Adipocyte (in vitro differentiated cells): ENCODE measurements around the gene MED27.

Experiments used
- DNase-seq: peaks from one replicate; pipeline ENCODE4 v3.0.0-alpha.2; 2015; ENCODE audit warnings: low read depth
- H3K27me3 ChIP-seq: replicated peaks from 2 replicates; pipeline ENCODE4 v1.7.0; 2013; ENCODE audit warnings: mild to moderate bottlenecking, low read length, moderate library complexity; ENCODE audit not compliant: control insufficient read depth, insufficient read depth
- H3K36me3 ChIP-seq: 2 replicates; pipeline ENCODE4 v1.7.0; 2013; ENCODE audit warnings: low read length, mild to moderate bottlenecking, moderate library complexity; ENCODE audit not compliant: control insufficient read depth, insufficient read depth, severe bottlenecking
- H3K4me1 ChIP-seq: 2 replicates; pipeline ENCODE4 v1.7.0; 2013; ENCODE audit warnings: mild to moderate bottlenecking, low read length, moderate library complexity; ENCODE audit not compliant: control insufficient read depth, insufficient read depth
- H3K4me3 ChIP-seq: 2 replicates; pipeline ENCODE4 v1.7.0; 2013; ENCODE audit warnings: mild to moderate bottlenecking, low read length, moderate library complexity
- H3K9ac ChIP-seq: 2 replicates; pipeline ENCODE4 v1.7.0; 2013; ENCODE audit warnings: mild to moderate bottlenecking, low read length, moderate library complexity
- H3K9me3 ChIP-seq: 2 replicates; pipeline ENCODE4 v1.7.0; 2013; ENCODE audit warnings: mild to moderate bottlenecking, low read length, moderate library complexity; ENCODE audit not compliant: control insufficient read depth

The MED27 gene, protein sequence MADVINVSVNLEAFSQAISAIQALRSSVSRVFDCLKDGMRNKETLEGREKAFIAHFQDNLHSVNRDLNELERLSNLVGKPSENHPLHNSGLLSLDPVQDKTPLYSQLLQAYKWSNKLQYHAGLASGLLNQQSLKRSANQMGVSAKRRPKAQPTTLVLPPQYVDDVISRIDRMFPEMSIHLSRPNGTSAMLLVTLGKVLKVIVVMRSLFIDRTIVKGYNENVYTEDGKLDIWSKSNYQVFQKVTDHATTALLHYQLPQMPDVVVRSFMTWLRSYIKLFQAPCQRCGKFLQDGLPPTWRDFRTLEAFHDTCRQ

DNA sequence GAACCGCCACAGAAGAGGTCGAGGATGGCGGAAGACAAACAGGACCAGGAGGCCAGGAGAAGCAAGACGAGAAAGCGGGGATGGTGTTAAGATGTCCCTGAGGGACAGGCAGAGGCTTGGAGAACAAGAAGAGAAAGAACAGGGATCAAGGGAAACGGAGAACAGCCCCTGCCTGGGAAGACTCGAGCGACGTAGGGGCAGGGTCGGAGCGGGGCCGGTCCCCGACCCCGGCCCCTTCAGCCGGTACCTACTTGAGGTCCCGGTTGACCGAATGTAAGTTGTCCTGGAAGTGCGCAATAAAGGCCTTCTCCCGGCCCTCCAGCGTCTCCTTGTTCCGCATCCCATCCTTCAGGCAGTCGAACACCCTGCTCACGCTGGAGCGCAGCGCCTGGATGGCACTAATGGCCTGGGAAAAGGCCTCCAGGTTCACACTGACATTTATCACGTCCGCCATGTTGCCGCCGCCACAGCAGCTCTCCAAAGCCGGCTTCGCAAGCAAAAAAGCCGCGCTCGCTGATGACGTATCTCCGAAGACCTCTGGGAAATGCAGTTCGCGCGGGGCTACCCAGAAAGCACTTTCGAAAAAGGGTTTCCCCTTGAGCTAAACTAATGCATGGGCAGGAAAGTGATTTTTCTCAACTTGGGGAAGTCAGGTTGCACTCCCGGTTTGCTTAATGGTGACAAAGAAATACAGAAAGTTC lies at the start of gene MED27:
Gene MED27, minus strand, starts transcription at position 477 of the 701 bp plus-strand sequence. Its CDS starts 23 bp downstream, at position 454.
- Histone ChIP-seq H3K9ac (peak within 1 kb of the TSS; percentile 91), H3K4me1 (peaks cover 21% of the 10 kb centered on the region), H3K27me3 (peaks cover 4% of the 10 kb centered on the region), H3K4me3 (peak within 1 kb of the TSS; percentile 99), H3K36me3 (peaks cover 20% of the 10 kb centered on the region), H3K9me3 (no peaks in the 10 kb centered on the region)
- DNase-seq = peak; percentile 98

DNA sequence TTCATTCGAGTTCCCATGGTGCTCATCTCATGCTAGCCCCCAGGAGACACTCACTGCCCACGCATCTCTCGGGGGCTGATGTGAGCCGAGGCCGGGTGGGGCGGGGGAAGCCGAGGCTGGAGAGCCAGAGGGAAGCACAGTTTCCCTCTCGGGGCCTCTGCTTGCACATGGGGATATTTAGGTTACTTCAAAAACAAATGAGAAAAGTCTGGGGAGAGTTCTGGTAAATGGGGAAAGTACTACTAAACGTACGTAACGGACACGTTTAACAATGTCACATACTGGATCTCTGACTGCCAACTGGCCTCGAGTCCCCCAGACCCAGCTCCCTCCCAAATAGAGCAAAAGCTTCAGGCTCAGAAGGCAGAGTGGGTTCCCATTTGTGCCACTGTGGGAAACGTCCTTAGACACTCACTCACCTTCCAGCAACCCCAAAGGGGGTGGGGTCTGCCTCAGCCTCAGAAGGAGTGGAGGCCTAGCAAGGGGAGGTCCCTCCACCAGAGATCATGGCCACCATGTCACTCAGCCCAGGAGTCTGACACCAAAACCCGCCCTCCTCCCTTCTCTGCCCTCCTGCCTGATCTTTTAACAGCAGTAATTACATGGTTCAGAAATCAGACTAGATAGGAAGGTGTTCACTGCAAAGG lies 48.3 kb upstream of the MED27 start:
- Histone ChIP-seq H3K9ac (no peak overlapping the region), H3K27me3 (peaks cover 85% of the 10 kb centered on the region), H3K36me3 (no peaks in the 10 kb centered on the region), H3K4me3 (no peak overlapping the region), H3K9me3 (no peaks in the 10 kb centered on the region), H3K4me1 (no peaks in the 10 kb centered on the region)
- DNase-seq = no peak

DNA sequence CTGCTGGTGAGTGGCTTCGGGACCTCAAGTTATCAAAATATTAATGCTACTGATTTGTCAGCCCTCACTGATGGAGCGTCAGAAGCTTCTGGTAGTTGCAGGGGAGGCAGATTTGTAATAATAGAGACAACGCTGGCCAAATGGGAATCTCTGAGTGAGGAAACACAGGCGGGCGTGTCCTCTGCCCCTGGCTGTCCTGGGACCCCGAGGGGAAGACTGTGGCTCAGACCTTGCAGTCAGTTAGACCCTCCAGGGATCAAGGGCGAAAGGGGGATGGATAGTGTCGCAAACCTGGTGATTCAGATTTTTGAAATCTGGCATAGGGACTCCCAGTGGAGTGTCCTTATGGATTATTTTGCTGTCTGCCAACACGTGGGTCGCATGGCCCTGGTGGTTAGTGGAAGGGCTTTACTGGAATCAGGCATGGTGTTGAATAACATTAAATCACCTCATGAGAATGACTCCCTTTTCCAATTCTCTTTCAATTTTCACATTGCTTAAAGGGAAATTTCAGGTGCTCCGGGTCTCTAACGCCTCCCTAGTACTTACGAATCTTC lies 47.1 kb upstream of the MED27 start:
- H3K9me3 ChIP-seq = no peaks in the 10 kb centered on the region
- no peak overlapping the region for H3K9ac ChIP-seq
- DNase-seq = no peak
- H3K4me3 ChIP-seq = no peak overlapping the region
- peaks cover 91% of the 10 kb centered on the region for H3K27me3 ChIP-seq
- H3K36me3 ChIP-seq = no peaks in the 10 kb centered on the region
- H3K4me1 ChIP-seq = no peaks in the 10 kb centered on the region

DNA sequence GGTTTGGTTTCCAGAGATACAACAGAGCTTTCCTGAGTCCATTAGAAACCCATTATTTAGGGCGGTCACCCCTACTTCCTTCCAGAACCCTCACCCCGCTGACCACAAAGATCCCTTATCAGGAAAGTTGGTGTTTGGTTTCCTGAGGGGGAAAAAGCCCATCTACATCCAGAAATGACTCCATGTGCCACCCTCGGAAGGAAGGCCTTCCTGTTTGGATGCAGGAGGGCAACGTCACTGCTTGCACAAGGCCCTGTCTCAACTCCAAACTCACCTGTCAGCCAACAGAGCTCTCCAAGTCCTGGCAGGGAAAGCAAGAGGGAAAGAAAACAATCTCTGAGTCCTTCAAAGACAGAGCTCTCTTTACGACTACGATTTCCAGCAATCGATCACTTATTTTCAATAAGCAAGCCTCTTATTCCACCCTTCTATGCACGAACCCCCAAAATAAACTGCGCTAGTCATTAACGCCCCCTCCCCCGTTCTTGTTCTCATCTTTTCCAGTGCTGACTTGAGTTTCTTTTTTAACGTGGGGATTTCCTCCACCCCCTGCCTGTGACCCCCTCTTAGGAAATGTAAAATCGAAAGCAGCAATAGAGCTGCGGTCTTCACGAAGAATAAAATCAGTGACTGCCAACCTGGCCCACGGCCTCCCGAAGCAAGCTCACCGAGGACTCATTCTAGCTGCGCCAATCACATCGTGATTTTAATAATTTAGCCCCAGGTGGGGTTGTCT lies 46.4 kb upstream of the MED27 start:
- H3K27me3 ChIP-seq = peaks cover 92% of the 10 kb centered on the region
- no peaks in the 10 kb centered on the region for H3K4me1 ChIP-seq
- no peak overlapping the region for H3K9ac ChIP-seq
- no peak for DNase-seq
- H3K9me3 ChIP-seq = no peaks in the 10 kb centered on the region
- no peak overlapping the region for H3K4me3 ChIP-seq
- no peaks in the 10 kb centered on the region for H3K36me3 ChIP-seq

DNA sequence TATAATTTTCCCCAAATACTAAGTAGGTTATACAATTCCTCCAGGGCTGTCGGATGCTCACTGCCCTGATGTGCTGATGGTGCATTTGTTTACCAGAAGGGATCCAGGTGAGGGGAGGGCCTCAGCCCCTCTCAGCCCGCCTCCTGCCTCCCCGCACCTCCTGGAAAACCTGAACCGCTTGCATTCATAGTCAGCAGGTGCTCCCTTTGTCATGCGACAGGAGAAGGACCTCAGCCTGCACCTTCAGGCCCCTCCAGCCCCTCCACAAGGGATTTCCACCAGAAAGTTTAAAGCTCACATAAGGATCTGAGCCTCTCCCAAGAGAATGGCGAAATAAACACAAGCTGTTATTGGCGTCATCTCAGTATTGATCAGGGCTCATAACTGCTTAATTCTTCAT lies 45.7 kb upstream of the MED27 start:
- H3K27me3 ChIP-seq = peaks cover 92% of the 10 kb centered on the region
- no peaks in the 10 kb centered on the region for H3K4me1 ChIP-seq
- no peak overlapping the region for H3K9ac ChIP-seq
- no peak overlapping the region for H3K4me3 ChIP-seq
- no peaks in the 10 kb centered on the region for H3K36me3 ChIP-seq
- DNase-seq = no peak
- H3K9me3 ChIP-seq = no peaks in the 10 kb centered on the region

DNA sequence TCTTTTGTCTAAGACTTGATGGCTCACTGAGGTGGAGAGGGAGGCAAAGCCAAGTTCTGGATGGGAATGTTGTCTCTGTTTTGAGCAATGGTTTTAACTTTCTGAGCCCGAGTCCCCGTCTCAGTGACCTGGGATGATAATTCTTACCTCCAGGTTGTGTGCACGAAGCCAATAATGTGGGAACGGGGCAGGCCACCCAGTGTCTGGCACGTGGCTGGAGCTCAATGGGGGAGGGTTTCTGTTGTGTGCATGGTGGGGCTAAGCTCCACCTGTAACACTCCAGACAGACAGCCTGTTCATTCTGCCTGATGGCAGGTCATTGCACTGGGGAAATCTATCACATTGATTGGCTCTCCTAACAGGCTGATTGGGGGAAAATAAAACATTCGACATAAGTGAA lies 45.1 kb upstream of the MED27 start:
- H3K36me3 ChIP-seq = no peaks in the 10 kb centered on the region
- no peak for DNase-seq
- peaks cover 94% of the 10 kb centered on the region for H3K27me3 ChIP-seq
- no peaks in the 10 kb centered on the region for H3K4me1 ChIP-seq
- H3K9ac ChIP-seq = no peak overlapping the region
- no peak overlapping the region for H3K4me3 ChIP-seq
- H3K9me3 ChIP-seq = no peaks in the 10 kb centered on the region

DNA sequence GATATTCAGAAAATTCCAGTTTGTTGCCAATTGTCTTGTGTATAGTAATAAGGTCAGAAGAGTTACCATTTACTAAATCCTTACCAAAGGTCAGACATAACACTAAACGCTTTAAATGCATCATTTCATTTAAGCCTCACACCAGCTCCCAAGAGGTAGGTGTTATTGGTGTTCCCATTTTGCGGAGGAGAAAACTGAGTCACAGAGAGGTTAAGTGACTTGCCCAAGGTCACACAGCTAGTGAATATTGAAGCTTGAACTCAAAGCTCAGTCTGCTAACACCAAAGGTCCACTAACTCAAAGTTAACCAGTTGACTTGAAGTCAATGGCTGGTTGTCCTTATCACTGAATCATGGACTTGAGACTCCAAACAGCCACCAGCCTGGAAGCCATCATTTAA lies 41.4 kb upstream of the MED27 start:
- H3K27me3 ChIP-seq = peaks cover 94% of the 10 kb centered on the region
- H3K4me3 ChIP-seq = no peak overlapping the region
- H3K9ac ChIP-seq = no peak overlapping the region

DNA sequence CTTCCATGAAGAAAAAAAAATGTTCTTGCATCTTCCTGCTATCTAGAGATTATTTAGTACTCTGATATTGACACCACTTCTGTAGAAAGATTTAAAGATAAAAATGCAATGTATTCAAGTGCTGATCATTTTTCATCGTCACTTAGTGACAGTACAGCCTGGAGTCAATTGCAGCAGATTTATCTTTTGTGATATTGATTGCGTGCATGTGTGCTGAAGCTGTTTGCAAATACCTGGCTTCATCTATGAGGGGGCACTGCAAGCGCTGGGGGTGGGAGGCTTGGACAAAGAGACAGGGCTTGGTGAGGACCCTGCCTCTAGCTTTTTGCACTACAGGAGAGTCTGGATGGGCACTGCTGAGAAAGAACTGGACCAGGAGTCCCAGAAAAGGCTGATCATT lies 38.0 kb upstream of the MED27 start:
- Histone ChIP-seq H3K9ac (no peak overlapping the region), H3K36me3 (no peaks in the 10 kb centered on the region), H3K27me3 (peaks cover 78% of the 10 kb centered on the region), H3K4me3 (no peak overlapping the region), H3K4me1 (no peaks in the 10 kb centered on the region), H3K9me3 (peaks cover 5% of the 10 kb centered on the region)
- DNase-seq = no peak

More for the DNA sequence above, 41.4 kb upstream of the MED27 start:
- Histone ChIP-seq H3K9me3 (no peaks in the 10 kb centered on the region), H3K36me3 (no peaks in the 10 kb centered on the region), H3K4me1 (no peaks in the 10 kb centered on the region)
- DNase-seq = no peak

DNA sequence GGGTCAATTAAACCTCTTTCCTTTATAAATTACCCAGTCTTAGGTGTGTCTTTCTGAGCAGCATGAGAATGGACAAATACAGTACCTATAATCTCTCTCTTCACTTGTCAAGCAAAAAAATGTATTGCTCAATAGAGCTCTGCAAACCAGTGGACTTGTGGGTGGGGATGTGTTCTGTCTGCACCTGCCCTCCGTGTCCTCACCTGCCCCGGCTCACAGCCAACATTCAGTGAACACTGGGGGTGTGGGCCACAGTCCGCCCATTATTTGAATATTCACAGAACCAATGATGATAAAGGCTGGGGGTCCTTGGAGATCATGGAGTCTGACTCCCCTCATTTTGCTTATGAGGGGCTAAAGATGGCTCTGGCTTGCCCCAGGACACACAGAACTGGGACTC lies 36.9 kb upstream of the MED27 start:
- no peak for DNase-seq
- Histone ChIP-seq H3K9me3 (peaks cover 5% of the 10 kb centered on the region), H3K9ac (no peak overlapping the region), H3K4me3 (no peak overlapping the region), H3K4me1 (no peaks in the 10 kb centered on the region), H3K27me3 (peaks cover 69% of the 10 kb centered on the region), H3K36me3 (no peaks in the 10 kb centered on the region)

DNA sequence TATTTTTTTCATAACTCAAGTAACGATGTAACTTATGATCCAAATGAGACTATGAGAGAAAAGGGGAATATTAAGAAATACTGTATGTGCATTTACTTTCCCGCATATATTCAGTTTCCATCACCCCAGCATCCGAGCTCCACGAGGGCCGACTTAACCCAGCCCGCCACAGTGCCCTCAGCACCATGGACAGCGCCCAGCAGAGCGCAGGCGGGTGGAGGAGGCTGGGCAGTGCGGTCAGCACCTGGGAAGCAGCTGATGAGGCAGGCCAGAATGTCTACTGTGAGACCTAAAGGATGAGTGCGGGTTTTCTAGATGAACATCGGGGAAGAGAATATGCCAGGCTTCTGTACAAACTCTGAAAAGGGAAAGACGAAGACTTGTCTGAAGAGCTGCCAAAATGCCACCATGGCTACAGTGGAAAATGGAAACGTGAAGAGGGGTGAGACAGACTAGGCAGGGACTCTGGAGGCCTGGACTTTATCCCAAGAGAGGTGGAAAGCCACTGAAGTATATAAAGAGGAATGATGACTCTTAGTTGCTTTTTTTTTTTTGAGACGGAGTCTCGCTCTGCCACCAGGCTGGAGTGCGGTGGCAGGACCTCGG lies 34.5 kb upstream of the MED27 start:
- Histone ChIP-seq H3K9me3 (peaks cover 5% of the 10 kb centered on the region), H3K36me3 (no peaks in the 10 kb centered on the region), H3K9ac (no peak overlapping the region), H3K4me1 (no peaks in the 10 kb centered on the region), H3K4me3 (no peak overlapping the region), H3K27me3 (peaks cover 61% of the 10 kb centered on the region)
- peak; percentile 74 for DNase-seq
